Measurements from ENCODE around the gene E2F1. TPM values are rescaled to one million over a fixed set of nuclear protein-coding genes. Genes with fewer than 3 reads are reported as not detected.

The E2F1 gene
- total and polyA plus RNA-seq, 2 experiments from 2014 or later: 21.2 to 61.4 TPM

DNA sequence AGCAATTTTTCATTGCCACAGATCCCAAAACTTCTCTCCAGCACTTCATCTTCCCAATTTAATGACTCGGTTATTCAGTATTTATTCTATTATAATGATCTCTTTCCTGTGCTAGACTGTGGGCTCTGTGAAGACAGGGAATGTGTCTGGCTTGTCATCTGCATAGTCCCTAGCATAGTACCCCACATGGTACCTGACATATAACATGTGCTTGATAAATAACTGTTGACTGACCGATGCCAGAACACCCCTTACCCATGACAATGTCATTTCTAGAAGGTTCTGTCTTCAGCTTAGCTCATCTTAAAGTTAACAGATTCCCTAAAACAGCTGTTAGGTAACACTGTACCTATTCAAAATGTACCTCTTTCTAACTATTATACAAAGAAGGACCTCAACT, 30.3 kb upstream of the E2F1 start:
- H3K36me3 ChIP-seq: no peaks in the 10 kb centered on the region
- no peaks in the 10 kb centered on the region for H3K9me3 ChIP-seq (ENCODE audit: low read depth)
- no peak overlapping the region for H3K27ac ChIP-seq
- no peak for DNase-seq (ENCODE audit: low read depth in 1 of 2, low spot score in 1 of 2)
- no peaks in the 10 kb centered on the region for H3K27me3 ChIP-seq
- TF ChIP-seq CTCF (IDR thresholded peaks at IDR 0.05; ENCODE audit: low read depth, low read length): no peak
- no peaks in the 10 kb centered on the region for H3K4me1 ChIP-seq (ENCODE audit: low read depth)
- H3K4me3 ChIP-seq: no peak overlapping the region

- Histone ChIP-seq H3K36me3 (no peaks in the 10 kb centered on the region), H3K4me3 (no peak overlapping the region), H3K4me1 (ENCODE audit: low read depth) (no peaks in the 10 kb centered on the region), H3K9me3 (ENCODE audit: low read depth) (no peaks in the 10 kb centered on the region), H3K27ac (no peak overlapping the region), H3K27me3 (no peaks in the 10 kb centered on the region)
- DNase-seq (ENCODE audit: low read depth in 1 of 2, low spot score in 1 of 2): no peak
- TF ChIP-seq CTCF (IDR thresholded peaks at IDR 0.05; ENCODE audit: low read depth, low read length): no peak
These were observed 27.7 kb upstream of the E2F1 start for GRCh38 chr20:33713865-33714367.

DNA sequence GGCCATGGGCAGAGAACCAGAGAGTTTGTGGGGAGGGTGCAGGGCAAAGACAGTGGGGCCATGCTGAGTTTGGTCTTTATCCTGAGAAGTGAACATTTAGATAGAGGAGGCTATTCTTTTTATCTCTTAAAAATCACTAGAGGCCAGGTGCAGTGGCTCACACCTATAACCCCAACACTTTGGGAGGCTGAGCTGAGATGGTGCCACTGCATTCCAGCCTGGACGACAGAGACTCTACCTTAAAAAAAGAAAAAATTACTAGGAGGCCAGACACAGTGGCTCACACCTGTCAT, 25.2 kb upstream of the E2F1 start:
- H3K4me1 ChIP-seq (ENCODE audit: low read depth): no peaks in the 10 kb centered on the region
- no peak for DNase-seq (ENCODE audit: low read depth in 1 of 2, low spot score in 1 of 2)
- H3K36me3 ChIP-seq: no peaks in the 10 kb centered on the region
- no peaks in the 10 kb centered on the region for H3K9me3 ChIP-seq (ENCODE audit: low read depth)
- H3K27me3 ChIP-seq: no peaks in the 10 kb centered on the region
- no peak overlapping the region for H3K27ac ChIP-seq
- no peak overlapping the region for H3K4me3 ChIP-seq
- no peak for TF ChIP-seq CTCF (IDR thresholded peaks at IDR 0.05; ENCODE audit: low read depth, low read length)

DNA sequence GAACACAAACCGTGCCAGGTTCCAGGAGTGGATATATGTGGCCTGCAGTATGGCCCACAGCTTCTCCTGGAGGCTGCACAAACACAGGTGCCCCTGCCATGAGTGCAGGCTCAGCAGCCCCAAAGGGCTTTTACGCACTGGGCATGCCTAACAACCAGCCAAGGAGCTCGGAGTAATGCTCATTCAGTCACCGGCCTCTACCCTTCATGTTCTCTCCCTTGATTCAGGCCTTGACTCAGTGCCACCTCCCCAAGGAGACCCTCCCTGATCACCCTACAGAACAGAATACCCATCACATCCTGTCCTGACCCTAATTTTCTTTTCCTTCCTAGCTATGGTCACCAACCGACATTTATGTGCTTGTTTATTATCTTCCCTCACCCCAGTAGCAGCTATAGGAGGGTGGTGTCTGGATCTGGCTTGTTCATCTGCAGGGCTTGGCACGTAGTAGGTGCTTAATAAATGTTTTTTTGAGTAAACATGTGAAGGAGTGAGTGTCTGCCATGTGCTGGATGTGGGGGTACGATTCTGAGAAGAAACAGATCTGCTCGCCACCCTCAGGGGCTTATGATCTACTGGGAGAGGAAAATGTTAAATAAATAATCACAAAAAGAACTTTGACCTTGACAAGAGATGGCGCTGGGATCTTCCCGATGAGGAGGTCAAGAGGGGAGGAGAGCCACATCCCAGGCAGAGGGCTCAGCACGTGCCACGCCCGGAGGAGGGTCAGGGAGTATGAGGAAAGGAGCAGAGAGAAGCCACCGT, 24.7 kb upstream of the E2F1 start:
- no peak for TF ChIP-seq CTCF (IDR thresholded peaks at IDR 0.05; ENCODE audit: low read depth, low read length)
- Histone ChIP-seq H3K27ac (no peak overlapping the region), H3K4me1 (ENCODE audit: low read depth) (no peaks in the 10 kb centered on the region), H3K27me3 (no peaks in the 10 kb centered on the region), H3K9me3 (ENCODE audit: low read depth) (no peaks in the 10 kb centered on the region), H3K36me3 (no peaks in the 10 kb centered on the region), H3K4me3 (no peak overlapping the region)
- DNase-seq (ENCODE audit: low read depth in 1 of 2, low spot score in 1 of 2): no peak

DNA sequence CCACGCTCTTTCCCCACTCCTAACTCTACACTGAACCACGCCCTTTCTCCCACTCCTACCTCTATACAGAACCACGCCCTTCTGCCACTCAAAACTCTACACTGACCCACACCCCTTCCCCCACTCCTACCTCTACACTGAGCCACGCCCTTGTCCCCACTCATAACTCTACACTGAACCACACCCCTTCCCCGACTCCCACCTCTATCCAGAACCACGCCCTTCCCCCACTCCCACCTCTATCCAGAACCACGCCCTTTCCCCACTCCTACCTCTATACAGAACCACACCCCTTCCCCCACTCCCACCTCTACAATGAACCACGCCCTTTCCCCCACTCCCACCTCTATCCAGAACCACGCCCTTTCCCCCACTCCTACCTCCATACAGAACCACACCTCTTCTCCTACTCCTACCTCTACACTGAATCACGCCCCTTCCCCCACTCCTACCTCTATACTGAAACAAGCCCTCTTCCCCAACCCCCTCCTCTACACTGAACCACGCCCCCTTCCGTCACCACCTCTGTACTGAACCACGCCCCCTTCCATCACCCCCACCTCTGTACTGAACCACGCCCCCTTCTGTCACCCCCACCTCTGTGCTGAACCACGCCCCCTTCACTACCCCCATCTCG, 23.8 kb upstream of the E2F1 start:
- no peaks in the 10 kb centered on the region for H3K4me1 ChIP-seq (ENCODE audit: low read depth)
- H3K4me3 ChIP-seq: no peak overlapping the region
- DNase-seq (ENCODE audit: low read depth in 1 of 2, low spot score in 1 of 2): no peak
- H3K27ac ChIP-seq: no peak overlapping the region
- H3K9me3 ChIP-seq (ENCODE audit: low read depth): no peaks in the 10 kb centered on the region
- H3K36me3 ChIP-seq: no peaks in the 10 kb centered on the region
- TF ChIP-seq CTCF (IDR thresholded peaks at IDR 0.05; ENCODE audit: low read depth, low read length): no peak
- no peaks in the 10 kb centered on the region for H3K27me3 ChIP-seq
